ENCODE results near the gene PPP4R3C.

The PPP4R3C gene

GRCh38 chrX:27439771-27440170, 23.4 kb downstream of the PPP4R3C start:
- DNase-seq (ENCODE audit: low read depth, low spot score): no peak
- no peaks in the 10 kb centered on the region for H3K27me3 ChIP-seq (ENCODE audit: control insufficient read depth, insufficient read depth, low read length)
- no CpG with 5 or more reads among the region's 2 CpGs for WGBS (ENCODE audit: insufficient coverage, insufficient read length)

GRCh38 chrX:27438937-27439336, 24.2 kb downstream of the PPP4R3C start:
- Histone ChIP-seq H3K36me3 (ENCODE audit: control insufficient read depth, insufficient read depth, low read length) (no peaks in the 10 kb centered on the region), H3K27me3 (ENCODE audit: control insufficient read depth, insufficient read depth, low read length) (no peaks in the 10 kb centered on the region), H3K27ac (ENCODE audit: low read length) (no peak overlapping the region), H3K9me3 (ENCODE audit: control insufficient read depth, insufficient read depth, low read length) (no peaks in the 10 kb centered on the region), H3K4me3 (ENCODE audit: low read length) (no peak overlapping the region), H3K4me1 (ENCODE audit: control insufficient read depth, insufficient read depth, low read length) (no peaks in the 10 kb centered on the region)
- no CpG with 5 or more reads among the region's 3 CpGs for WGBS (ENCODE audit: insufficient coverage, insufficient read length)
- no peak for DNase-seq (ENCODE audit: low read depth, low spot score)

More at GRCh38 chrX:27439771-27440170, 23.4 kb downstream of the PPP4R3C start:
- Histone ChIP-seq H3K4me3 (ENCODE audit: low read length) (no peak overlapping the region), H3K27ac (ENCODE audit: low read length) (no peak overlapping the region), H3K36me3 (ENCODE audit: control insufficient read depth, insufficient read depth, low read length) (no peaks in the 10 kb centered on the region), H3K4me1 (ENCODE audit: control insufficient read depth, insufficient read depth, low read length) (no peaks in the 10 kb centered on the region), H3K9me3 (ENCODE audit: control insufficient read depth, insufficient read depth, low read length) (no peaks in the 10 kb centered on the region)

- no peak for DNase-seq (ENCODE audit: low read depth, low spot score)
- no peaks in the 10 kb centered on the region for H3K36me3 ChIP-seq (ENCODE audit: control insufficient read depth, insufficient read depth, low read length)
- no peak overlapping the region for H3K4me3 ChIP-seq (ENCODE audit: low read length)
- H3K4me1 ChIP-seq (ENCODE audit: control insufficient read depth, insufficient read depth, low read length): no peaks in the 10 kb centered on the region
- no peaks in the 10 kb centered on the region for H3K9me3 ChIP-seq (ENCODE audit: control insufficient read depth, insufficient read depth, low read length)
- H3K27ac ChIP-seq (ENCODE audit: low read length): no peak overlapping the region
- H3K27me3 ChIP-seq (ENCODE audit: control insufficient read depth, insufficient read depth, low read length): no peaks in the 10 kb centered on the region
These were observed 28.1 kb downstream of the PPP4R3C start for GRCh38 chrX:27435031-27435430.

Measured in iPS DF 6.9 (cell line).